Sigmoid colon (tissue), 7 donors: ENCODE results near the gene RB1. TPM values are rescaled to one million over a fixed set of nuclear protein-coding genes. Genes with fewer than 3 reads are reported as not detected.
A peak's percentile ranks its signal among the peaks of the same experiment; 100 is the strongest.

Experiments used
- DNase-seq: peaks from one replicate; pipeline ENCODE4 v3.0.0-alpha.2; 2019
- H3K27ac ChIP-seq, 4 donors: fragments of 200-600 bp; sonication (generic); one replicate each; pipeline ENCODE4 v1.5.1; 2016 to 2019; ENCODE audit warnings: mild to moderate bottlenecking in 1 of 4
- H3K27me3 ChIP-seq, 3 donors: fragments of 200-600 bp; sonication (generic); one replicate each; pipeline ENCODE4 v1.5.1; 2019; ENCODE audit warnings: mild to moderate bottlenecking in 1 of 3
- H3K36me3 ChIP-seq, 4 donors: fragments of 200-600 bp; sonication (generic); one replicate each; pipeline ENCODE4 v1.5.1; 2016 to 2019
- H3K4me1 ChIP-seq, 4 donors: fragments of 200-600 bp; sonication (generic); one replicate each; pipeline ENCODE4 v1.5.1; 2017 to 2019
- H3K4me3 ChIP-seq, 4 donors: fragments of 200-600 bp; sonication (generic); one replicate each; pipeline ENCODE4 v1.5.1; 2017 to 2019; ENCODE audit warnings: mild to moderate bottlenecking in 2 of 4, moderate library complexity in 1 of 4
- H3K9me3 ChIP-seq, 4 donors: fragments of 200-600 bp in 3 of 4; sonication (generic) in 3 of 4; one replicate each; pipeline versions ENCODE4 v1.5.1 to v1.6.1; 2013 to 2019
- EP300 ChIP-seq, 4 donors: sonication (generic); formaldehyde crosslinking; IDR thresholded peaks; one replicate each; pipeline ENCODE4 v1.6.1; 2017; ENCODE audit warnings: antibody characterized with exemption in 4 of 4
- POLR2A ChIP-seq, 2 donors: fragments of 450-650 bp; IDR thresholded peaks; one replicate each; pipeline ENCODE4 v1.6.1; 2016; ENCODE audit warnings: antibody characterized with exemption in 2 of 2, mild to moderate bottlenecking in 2 of 2, moderate library complexity in 2 of 2
- POLR2AphosphoS5 ChIP-seq, 4 donors: sonication (generic); formaldehyde crosslinking; IDR thresholded peaks; one replicate each; pipeline ENCODE4 v1.6.1; 2017; ENCODE audit warnings: antibody characterized with exemption in 4 of 4
- WGBS, 2 donors: extraction: QIAGEN DNeasy Blood & Tissue Kit; methylation state at CpG; one replicate each; pipeline ENCODE4 v1.1.7; 2013; 5-methylcytosine and 5-hydroxymethylcytosine counted together
- intact Hi-C: fragments of 100-400 bp; cut with DNase I; formaldehyde crosslinking; loops from one replicate; pipeline ENCODE4 v1.15.1; 2023
- polyA plus RNA-seq, 3 donors: library from polyadenylated mRNA; stranded (reverse); fragments of 200-250 nt; gene quantifications; one replicate each; pipeline ENCODE4 v1.2.3, GENCODE V29; 2013
- total RNA-seq, 4 donors: library from RNA; depleted of rRNA; stranded (reverse); fragments of >200 nt; gene quantifications; one replicate each; pipeline ENCODE4 v1.1.0, GENCODE V29; 2016
- TF ChIP-seq, protein P1 (sequence below), 4 experiments: fragments of 450-650 bp in 3 of 4; fragments of 200-600 bp in 1 of 4; IDR thresholded peaks; one replicate each; pipeline ENCODE4 v1.5.1; 2016 to 2019; ENCODE audit warnings: antibody characterized with exemption in 4 of 4, mild to moderate bottlenecking in 3 of 4, moderate library complexity in 2 of 4
- donor health status: healthy with polysubstance abuse.
- donor health status: Bipolar disorder and iron deficiency.
- donor health status: healthy.

RB1 gene
- total and polyA plus RNA-seq, 7 donors: 15.6 to 35.6 (median 31.1) TPM

DNA sequence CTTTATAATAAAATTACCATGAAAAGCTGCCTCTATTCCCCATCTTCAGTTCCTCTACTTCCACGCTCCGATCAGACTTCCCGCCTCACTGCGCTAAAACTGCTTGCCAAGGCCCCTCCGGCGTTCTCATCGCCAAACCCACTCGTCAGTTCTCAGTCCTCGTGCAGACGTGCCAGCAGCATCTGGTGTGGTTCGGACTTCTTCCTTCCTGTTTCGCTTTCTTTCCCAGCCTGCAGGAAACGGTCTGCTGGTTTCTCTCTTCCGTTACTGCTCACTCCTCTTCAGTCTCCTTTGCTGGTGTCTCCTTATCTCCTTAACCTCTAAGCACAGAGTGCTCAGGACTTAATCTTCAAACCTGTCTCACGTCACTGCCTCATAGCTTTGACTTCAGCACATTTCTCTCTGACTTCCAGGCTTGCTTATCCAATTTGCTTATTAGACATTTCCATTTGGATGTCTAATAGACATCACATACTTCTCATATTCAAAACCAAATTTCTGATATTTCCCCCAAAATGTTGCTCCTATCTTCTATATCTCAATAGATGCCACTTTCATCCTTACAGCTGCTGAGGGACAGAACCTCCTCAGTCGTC is 189.0 kb downstream of the RB1 start:
- Histone ChIP-seq H3K9me3 (no peaks in the 10 kb centered on the region), H3K27ac (peak overlapping the region; percentile 27 to 60 (median 59)), H3K4me3 (peak overlapping the region in 3 of 4 donors; percentile 11 to 23 (median 12)), H3K27me3 (no peaks in the 10 kb centered on the region), H3K4me1 (peaks cover 0 to 10% (median 0%) of the 10 kb centered on the region in 4 donors), H3K36me3 (no peaks in the 10 kb centered on the region)
- WGBS, 2 donors: 38 to 77% methylated on average over 16 of the region's 16 CpGs
- DNase-seq: peak; percentile 88
- intact Hi-C loops: no loop called here
- TF ChIP-seq POLR2A (IDR thresholded peaks at IDR 0.05) (no peak), POLR2AphosphoS5 (IDR thresholded peaks at IDR 0.05) (peak in 3 of 4 donors; percentile 37 to 68 (median 59))

DNA sequence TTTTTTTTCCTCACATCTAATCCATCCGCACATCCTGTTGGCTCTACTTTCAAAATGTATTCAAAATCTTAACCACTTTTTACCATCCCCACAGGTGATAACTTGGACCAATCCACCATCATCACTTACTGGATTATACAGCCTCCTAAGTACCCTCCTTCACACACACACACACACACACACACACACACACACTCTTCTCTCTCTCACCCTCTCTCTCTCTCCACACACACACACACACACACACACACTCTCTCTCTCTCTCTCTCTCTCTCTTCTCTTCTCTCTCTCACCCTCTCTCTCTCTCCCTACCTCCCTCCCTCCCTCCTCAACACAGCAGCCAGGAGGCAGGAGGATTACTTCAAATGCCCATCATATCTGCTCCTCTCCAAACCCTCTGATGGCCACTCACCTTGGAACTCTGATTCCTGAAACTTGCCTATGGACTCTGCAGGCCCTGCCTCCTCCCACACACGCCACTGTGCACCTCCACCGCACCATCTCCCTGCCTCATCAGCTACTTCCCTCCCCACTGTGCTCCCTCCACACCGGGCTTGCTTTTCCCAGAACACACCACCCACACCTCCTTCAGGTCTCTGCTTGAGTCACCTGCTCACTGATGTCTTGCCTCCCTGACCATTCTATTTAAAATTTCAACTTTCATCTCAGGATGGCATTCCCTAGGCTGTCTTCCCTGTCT is 189.7 kb downstream of the RB1 start:
- intact Hi-C loops: no loop called here
- no peaks in the 10 kb centered on the region for H3K9me3 ChIP-seq
- H3K4me1 ChIP-seq: peaks cover 0 to 10% (median 0%) of the 10 kb centered on the region in 4 donors
- no peaks in the 10 kb centered on the region for H3K36me3 ChIP-seq
- H3K4me3 ChIP-seq: peak overlapping the region in 1 of 4 donors; percentile 23
- no peak for DNase-seq
- H3K27ac ChIP-seq: peak overlapping the region in 3 of 4 donors; percentile 59 to 60 (median 59)
- H3K27me3 ChIP-seq: no peaks in the 10 kb centered on the region
- 67 to 84% methylated on average over 4 of the region's 4 CpGs for WGBS, 2 donors
- TF ChIP-seq, protein P1, sequence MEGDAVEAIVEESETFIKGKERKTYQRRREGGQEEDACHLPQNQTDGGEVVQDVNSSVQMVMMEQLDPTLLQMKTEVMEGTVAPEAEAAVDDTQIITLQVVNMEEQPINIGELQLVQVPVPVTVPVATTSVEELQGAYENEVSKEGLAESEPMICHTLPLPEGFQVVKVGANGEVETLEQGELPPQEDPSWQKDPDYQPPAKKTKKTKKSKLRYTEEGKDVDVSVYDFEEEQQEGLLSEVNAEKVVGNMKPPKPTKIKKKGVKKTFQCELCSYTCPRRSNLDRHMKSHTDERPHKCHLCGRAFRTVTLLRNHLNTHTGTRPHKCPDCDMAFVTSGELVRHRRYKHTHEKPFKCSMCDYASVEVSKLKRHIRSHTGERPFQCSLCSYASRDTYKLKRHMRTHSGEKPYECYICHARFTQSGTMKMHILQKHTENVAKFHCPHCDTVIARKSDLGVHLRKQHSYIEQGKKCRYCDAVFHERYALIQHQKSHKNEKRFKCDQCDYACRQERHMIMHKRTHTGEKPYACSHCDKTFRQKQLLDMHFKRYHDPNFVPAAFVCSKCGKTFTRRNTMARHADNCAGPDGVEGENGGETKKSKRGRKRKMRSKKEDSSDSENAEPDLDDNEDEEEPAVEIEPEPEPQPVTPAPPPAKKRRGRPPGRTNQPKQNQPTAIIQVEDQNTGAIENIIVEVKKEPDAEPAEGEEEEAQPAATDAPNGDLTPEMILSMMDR (IDR thresholded peaks at IDR 0.05): no peak
- TF ChIP-seq POLR2AphosphoS5 (IDR thresholded peaks at IDR 0.05) (no peak), EP300 (IDR thresholded peaks at IDR 0.05) (no peak)

DNA sequence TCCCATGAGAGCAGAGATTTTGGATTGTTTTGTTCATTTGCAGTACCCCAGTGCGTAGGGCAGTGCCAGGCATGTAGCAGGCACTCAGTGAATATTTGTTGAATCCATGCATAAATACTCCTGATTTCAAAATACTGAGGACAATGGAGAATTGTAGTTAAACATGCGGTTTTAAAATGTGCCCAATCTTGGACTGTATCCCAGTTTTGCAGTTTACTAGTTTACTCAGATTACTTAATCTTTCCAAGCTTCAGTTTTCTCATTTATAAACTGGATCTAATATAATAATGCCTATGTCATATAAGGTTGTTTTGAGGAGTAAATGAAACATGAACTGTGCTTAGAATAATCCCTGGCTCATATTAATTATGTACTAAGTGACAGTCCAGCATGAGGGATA is 190.3 kb downstream of the RB1 start:
- Histone ChIP-seq H3K27me3 (no peaks in the 10 kb centered on the region), H3K4me3 (no peak overlapping the region), H3K27ac (peak overlapping the region in 2 of 4 donors; percentile 31 to 59), H3K36me3 (peaks cover 0 to 4% (median 0%) of the 10 kb centered on the region in 4 donors), H3K9me3 (no peaks in the 10 kb centered on the region), H3K4me1 (peaks cover 0 to 10% (median 0%) of the 10 kb centered on the region in 4 donors)
- 32 to 72% methylated on average over 2 of the region's 2 CpGs for WGBS, 2 donors
- no peak for DNase-seq
- intact Hi-C loops: no loop called here
- TF ChIP-seq EP300 (IDR thresholded peaks at IDR 0.05) (no peak), POLR2AphosphoS5 (IDR thresholded peaks at IDR 0.05) (no peak), POLR2A (IDR thresholded peaks at IDR 0.05) (no peak)
- TF ChIP-seq, protein P1 (IDR thresholded peaks at IDR 0.05): no peak

DNA sequence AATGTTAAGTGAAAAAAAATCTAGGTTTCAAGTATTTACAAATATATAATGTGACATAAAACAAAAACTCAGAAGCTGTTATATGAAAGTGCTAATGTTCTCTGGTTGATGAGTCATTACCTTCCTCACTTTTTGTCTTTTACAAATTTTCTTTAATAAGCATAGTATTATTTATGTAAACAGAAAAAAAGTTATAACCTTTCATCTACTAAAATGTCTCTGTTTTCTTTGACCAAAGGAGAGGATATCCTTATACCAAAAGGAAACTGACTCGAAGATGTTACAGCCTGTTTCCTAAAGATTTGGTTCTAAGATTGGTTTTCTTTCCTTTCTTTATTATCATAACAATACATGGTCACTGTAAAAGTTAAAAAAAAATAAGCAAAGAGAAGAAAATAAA is 191.3 kb downstream of the RB1 start:
- Histone ChIP-seq H3K27me3 (no peaks in the 10 kb centered on the region), H3K4me1 (peaks cover 0 to 10% (median 0%) of the 10 kb centered on the region in 4 donors), H3K9me3 (no peaks in the 10 kb centered on the region), H3K36me3 (peaks cover 0 to 4% (median 0%) of the 10 kb centered on the region in 4 donors), H3K27ac (peak overlapping the region in 1 of 4 donors; percentile 31), H3K4me3 (no peak overlapping the region)
- DNase-seq: no peak
- WGBS, 2 donors: 68 to 77% methylated on average over 1 of the region's 1 CpG
- intact Hi-C loops: no loop called here
- TF ChIP-seq POLR2A (IDR thresholded peaks at IDR 0.05) (no peak), EP300 (IDR thresholded peaks at IDR 0.05) (no peak), POLR2AphosphoS5 (IDR thresholded peaks at IDR 0.05) (no peak)

DNA sequence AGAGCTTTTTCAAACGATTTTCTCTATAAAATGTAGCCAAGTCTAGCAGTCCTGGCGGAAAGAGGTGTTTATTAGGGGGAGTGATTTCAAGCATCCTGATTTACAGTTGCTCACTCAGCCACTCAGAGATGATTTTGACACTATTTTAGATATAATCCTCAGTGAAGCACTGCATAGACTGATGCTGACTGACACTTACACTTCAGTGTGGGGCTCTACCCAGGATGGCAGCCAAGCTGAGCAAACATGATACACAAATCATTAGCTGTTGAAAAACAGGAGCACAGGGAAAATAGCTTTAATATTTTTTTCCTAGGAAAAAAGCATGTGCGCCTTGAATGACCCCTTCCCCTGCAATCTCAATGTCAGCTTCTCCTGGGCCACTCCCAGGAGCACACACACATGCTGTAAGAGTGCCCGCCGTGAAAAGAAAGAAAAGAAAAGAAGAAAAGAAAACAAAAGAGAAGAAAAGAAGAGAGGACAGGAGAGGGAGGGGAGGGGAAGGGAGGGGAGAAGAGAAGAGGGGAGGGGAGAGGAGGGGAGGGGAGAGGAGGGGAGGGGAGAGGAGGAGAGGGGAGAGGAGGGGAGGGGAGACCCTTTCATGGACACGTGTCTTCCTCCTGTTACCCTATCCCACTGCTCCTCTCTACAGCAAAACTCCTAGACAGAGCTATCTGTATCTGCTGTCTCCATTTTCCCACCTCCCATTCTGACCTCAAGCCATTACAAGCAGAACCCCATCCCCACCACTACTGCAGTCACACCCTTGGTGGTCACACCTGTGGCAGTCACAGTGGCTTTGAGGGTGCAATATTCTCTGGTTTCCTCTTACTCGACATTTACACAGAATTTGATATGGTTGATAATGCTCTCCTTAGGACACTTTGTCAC is 193.0 kb downstream of the RB1 start:
- Histone ChIP-seq H3K27ac (no peak overlapping the region), H3K27me3 (no peaks in the 10 kb centered on the region), H3K4me3 (no peak overlapping the region), H3K4me1 (peaks cover 0 to 5% (median 0%) of the 10 kb centered on the region in 4 donors), H3K36me3 (peaks cover 0 to 8% (median 0%) of the 10 kb centered on the region in 4 donors), H3K9me3 (no peaks in the 10 kb centered on the region)
- TF ChIP-seq POLR2A (IDR thresholded peaks at IDR 0.05) (no peak), EP300 (IDR thresholded peaks at IDR 0.05) (no peak), POLR2AphosphoS5 (IDR thresholded peaks at IDR 0.05) (no peak)
- TF ChIP-seq, protein P1 (IDR thresholded peaks at IDR 0.05): no peak
- intact Hi-C loops: no loop called here
- 69 to 80% methylated on average over 7 of the region's 7 CpGs for WGBS, 2 donors
- no peak for DNase-seq
